PC-9 (cell line): ENCODE measurements around the gene COL4A3. TPM values are rescaled to one million over a fixed set of nuclear protein-coding genes. Genes with fewer than 3 reads are reported as not detected.

Experiments used
- BruUV-seq: library from RNA; stranded (reverse); fragments of 400-500 nt; replicated peaks from 2 replicates; lab custom pipeline; 2021; lab: Mats Ljungman, UMichigan
- CTCF ChIA-PET: fragments of 300-600 bp; sonication (Branson Sonifier 250); formaldehyde crosslinking; loops from one replicate; lab custom pipeline; 2022; ENCODE audit warnings: antibody characterized with exemption; lab: Charles Lee
- POLR2A ChIA-PET: fragments of 300-600 bp; sonication (Branson Sonifier 250); formaldehyde crosslinking; loops from one replicate; lab custom pipeline; 2022; ENCODE audit warnings: antibody characterized with exemption; ENCODE audit not compliant: unreplicated experiment; lab: Charles Lee
- DNase-seq, 2 experiments: peaks; one replicate each; pipeline versions ENCODE4 v3.0.0 to v3.0.0-alpha.2; 2015 to 2022; ENCODE audit warnings: mixed read lengths in 1 of 2
- H2AFZ ChIP-seq: fragments of 200-600 bp; sonication (generic); 2 replicates; pipeline ENCODE4 v1.8.1; 2017; ENCODE audit warnings: antibody characterized with exemption
- H3F3A ChIP-seq: fragments of 200-600 bp; sonication (generic); 2 replicates; pipeline ENCODE4 v1.8.1; 2017; ENCODE audit warnings: antibody characterized with exemption, mild to moderate bottlenecking, low read depth; ENCODE audit not compliant: insufficient read depth
- H3K27ac ChIP-seq: fragments of 200-600 bp; sonication (generic); 2 replicates; pipeline ENCODE4 v1.6.1; 2016; ENCODE audit warnings: mixed run types
- H3K27me3 ChIP-seq: fragments of 200-600 bp; sonication (generic); 2 replicates; pipeline ENCODE4 v1.6.1; 2016; ENCODE audit warnings: low read depth, mixed run types; ENCODE audit not compliant: insufficient read depth
- H3K36me3 ChIP-seq: fragments of 200-600 bp; sonication (generic); 2 replicates; pipeline ENCODE4 v1.6.1; 2016; ENCODE audit warnings: low read depth, mixed run types
- H3K4me1 ChIP-seq: fragments of 200-600 bp; sonication (generic); replicated peaks from 2 replicates; pipeline ENCODE4 v1.6.1; 2016; ENCODE audit warnings: mixed run types; ENCODE audit not compliant: insufficient read depth
- H3K4me2 ChIP-seq: fragments of 200-600 bp; sonication (generic); 2 replicates; pipeline ENCODE4 v1.6.1; 2017; ENCODE audit warnings: mixed run types
- H3K4me3 ChIP-seq: fragments of 200-600 bp; sonication (generic); 2 replicates; pipeline ENCODE4 v1.6.1; 2016; ENCODE audit warnings: mixed run types
- H3K79me2 ChIP-seq: fragments of 200-600 bp; sonication (generic); 2 replicates; pipeline ENCODE4 v1.6.1; 2017; ENCODE audit warnings: low read depth, mixed run types
- H3K9me2 ChIP-seq: fragments of 200-600 bp; sonication (generic); 2 replicates; pipeline ENCODE4 v1.8.1; 2017; ENCODE audit warnings: mild to moderate bottlenecking; ENCODE audit not compliant: insufficient read depth
- H3K9me3 ChIP-seq: fragments of 200-600 bp; sonication (generic); 2 replicates; pipeline ENCODE4 v1.8.1; 2016; ENCODE audit warnings: low read depth; ENCODE audit not compliant: insufficient read depth
- H4K20me1 ChIP-seq: fragments of 200-600 bp; sonication (generic); 2 replicates; pipeline ENCODE4 v1.8.1; 2017; ENCODE audit not compliant: insufficient read depth
- CTCF ChIP-seq: fragments of 200-600 bp; sonication (generic); conservative IDR thresholded peaks from 2 replicates; pipeline ENCODE4 v1.6.1; 2017; ENCODE audit warnings: mixed run types, antibody characterized with exemption, mild to moderate bottlenecking, moderate library complexity
- EZH2 ChIP-seq: fragments of 200-600 bp; sonication (generic); IDR thresholded peaks from 2 replicates; pipeline ENCODE4 v1.8.0; 2017; ENCODE audit warnings: antibody characterized with exemption, low read depth
- intact Hi-C: fragments of 100-400 bp; cut with micrococcal nuclease; formaldehyde crosslinking; loops from one replicate; pipeline ENCODE4 v1.10.0; 2022; ENCODE audit not compliant: unreplicated experiment
- total RNA-seq: library from RNA; stranded (reverse); gene quantifications from 2 replicates; pipeline ENCODE4 v1.2.3, GENCODE V29; 2021

The COL4A3 gene
- total RNA-seq, 1 experiment from 2014 or later, result 2.2 TPM

DNA sequence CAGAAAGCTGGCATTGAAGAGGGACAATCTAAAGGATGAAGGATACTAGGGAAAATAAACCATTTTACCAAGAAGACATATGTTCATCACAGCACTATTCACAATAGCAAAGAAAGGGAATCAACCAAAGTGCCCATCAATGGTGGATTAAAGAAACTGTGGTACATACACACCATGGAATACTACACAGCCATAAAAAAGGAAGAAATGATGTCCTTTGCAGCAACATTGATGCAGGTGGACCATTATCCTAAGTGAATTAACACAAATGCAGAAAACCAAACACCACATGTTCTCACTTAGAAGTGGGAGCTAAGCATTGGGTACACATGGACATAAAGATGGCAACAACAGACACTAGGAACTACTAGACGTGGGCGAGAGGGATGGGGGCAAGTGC lies 153.4 kb downstream of the COL4A3 start:
- no peaks in the 10 kb centered on the region for H3K36me3 ChIP-seq
- intact Hi-C loops, result no loop called here
- H3K27ac ChIP-seq, result no peak overlapping the region
- H3F3A ChIP-seq, result no peaks in the 10 kb centered on the region
- BruUV-seq, result no TSS peak
- CTCF ChIA-PET, result no interaction called here
- H3K79me2 ChIP-seq, result no peaks in the 10 kb centered on the region
- no peak overlapping the region for H2AFZ ChIP-seq
- H3K4me1 ChIP-seq, result no peaks in the 10 kb centered on the region
- no peak overlapping the region for H3K4me3 ChIP-seq
- DNase-seq, result no peak
- no peaks in the 10 kb centered on the region for H3K9me2 ChIP-seq
- no peaks in the 10 kb centered on the region for H4K20me1 ChIP-seq
- H3K4me2 ChIP-seq, result no peak overlapping the region
- TF ChIP-seq CTCF (no peak), EZH2 (no peak)
- H3K27me3 ChIP-seq, result no peaks in the 10 kb centered on the region
- POLR2A ChIA-PET, result no interaction called here
- no peaks in the 10 kb centered on the region for H3K9me3 ChIP-seq

- Histone ChIP-seq H3K9me3 (no peaks in the 10 kb centered on the region), H3K4me1 (peaks cover 9% of the 10 kb centered on the region; the same call in 1 of the 2 replicates), H3K27ac (no peak overlapping the region), H3F3A (0 out of 2 replicates have a peak, but pooled peaks cover under 1% of the 10 kb centered on the region), H3K79me2 (peaks cover 9% of the 10 kb centered on the region), H2AFZ (no peak overlapping the region), H3K4me3 (no peak overlapping the region), H3K27me3 (no peaks in the 10 kb centered on the region), H4K20me1 (no peaks in the 10 kb centered on the region), H3K36me3 (no peaks in the 10 kb centered on the region), H3K4me2 (no peak overlapping the region), H3K9me2 (no peaks in the 10 kb centered on the region)
- intact Hi-C loops, result no loop called here
- ChIA-PET CTCF (no interaction called here), POLR2A (interaction anchor here (0.6 kb wide), 1 partner anchor 59 kb away, joined by 3 read pairs; no protein-coding TSS in a partner anchor)
- BruUV-seq, result no TSS peak
- TF ChIP-seq CTCF (no peak), EZH2 (no peak)
- DNase-seq, result no peak
These were observed 156.1 kb downstream of the COL4A3 start for GRCh38 chr2:227320305-227321094.

GRCh38 chr2:227322530-227323205 lies 158.2 kb downstream of the COL4A3 start:
- H3K9me2 ChIP-seq, result no peaks in the 10 kb centered on the region
- intact Hi-C loops, result no loop called here
- no peak for DNase-seq
- CTCF ChIA-PET, result interaction anchor here (0.6 kb wide), 1 partner anchor 444 kb away, joined by 3 read pairs; no protein-coding TSS in a partner anchor
- peaks cover 30% of the 10 kb centered on the region for H3K79me2 ChIP-seq
- no TSS peak for BruUV-seq
- no peak overlapping the region for H3K4me2 ChIP-seq
- no peak overlapping the region for H2AFZ ChIP-seq
- no peak overlapping the region for H3K27ac ChIP-seq
- no peaks in the 10 kb centered on the region; the same call in 1 of the 2 replicates for H4K20me1 ChIP-seq
- 0 out of 2 replicates have a peak, but pooled peaks cover 6% of the 10 kb centered on the region for H3F3A ChIP-seq
- H3K4me1 ChIP-seq, result peaks cover 25% of the 10 kb centered on the region
- H3K27me3 ChIP-seq, result no peaks in the 10 kb centered on the region
- TF ChIP-seq EZH2 (no peak), CTCF (no peak)
- POLR2A ChIA-PET, result no interaction called here
- H3K36me3 ChIP-seq, result no peaks in the 10 kb centered on the region
- no peaks in the 10 kb centered on the region for H3K9me3 ChIP-seq
- H3K4me3 ChIP-seq, result no peak overlapping the region
